SK-N-SH (cell line): ENCODE data around the gene LCNL1.

Experiments
- CTCF ChIP-seq: fragments of 200-600 bp; sonication (generic); IDR thresholded peaks from 2 replicates; pipeline ENCODE4 v1.6.1; 2017; ENCODE audit warnings: antibody characterized with exemption, mild to moderate bottlenecking, moderate library complexity
- EP300 ChIP-seq, 2 experiments: IDR thresholded peaks; 2 replicates each; pipeline versions ENCODE4 v1.4.0 to v1.6.1; 2012; ENCODE audit warnings: borderline replicate concordance in 1 of 2, low read depth in 1 of 2, low read length in 1 of 2
- GATA2 ChIP-seq: sonication (generic); formaldehyde crosslinking; IDR thresholded peaks from 2 replicates; pipeline ENCODE4 v1.5.0; 2020; ENCODE audit warnings: mild to moderate bottlenecking, missing genetic modification reagents
- MXI1 ChIP-seq: IDR thresholded peaks from 2 replicates; pipeline ENCODE4 v1.6.1; 2012; ENCODE audit warnings: mild to moderate bottlenecking, low read depth, low read length, improper control_type of control experiment
- NRF1 ChIP-seq: IDR thresholded peaks from 2 replicates; pipeline ENCODE4 v1.6.1; 2012; ENCODE audit warnings: low read depth, mild to moderate bottlenecking, low read length
- POLR2AphosphoS5 ChIP-seq: IDR thresholded peaks from 2 replicates; pipeline ENCODE4 v1.6.1; 2012; ENCODE audit warnings: low read depth, low read length
- RAD21 ChIP-seq: IDR thresholded peaks from 2 replicates; pipeline ENCODE4 v1.6.1; 2012; ENCODE audit warnings: mild to moderate bottlenecking, low read length
- RCOR1 ChIP-seq: fragments of 150-350 bp; IDR thresholded peaks from 2 replicates; pipeline ENCODE4 v1.6.1; 2017; ENCODE audit warnings: antibody characterized with exemption, low read length
- REST ChIP-seq: IDR thresholded peaks from 2 replicates; pipeline ENCODE4 v1.6.1; 2012; ENCODE audit warnings: mild to moderate bottlenecking, low read depth, low read length, moderate library complexity
- RFX5 ChIP-seq: IDR thresholded peaks from 2 replicates; pipeline ENCODE4 v1.6.1; 2012; ENCODE audit warnings: mild to moderate bottlenecking, improper control_type of control experiment, low read length
- SIN3A ChIP-seq: IDR thresholded peaks from 2 replicates; pipeline ENCODE4 v1.6.1; 2012; ENCODE audit warnings: low read depth, mild to moderate bottlenecking, low read length, moderate library complexity, borderline replicate concordance
- TAF1 ChIP-seq: IDR thresholded peaks from 2 replicates; pipeline ENCODE4 v1.6.1; 2012; ENCODE audit warnings: low read depth, mild to moderate bottlenecking, low read length, moderate library complexity, borderline replicate concordance
- USF2 ChIP-seq: fragments of 150-350 bp; IDR thresholded peaks from 2 replicates; pipeline ENCODE4 v1.6.1; 2017; ENCODE audit warnings: antibody characterized with exemption, low read length, low read depth, borderline replicate concordance

GRCh38 chr9:137013571-137013940 is 30.8 kb downstream of the LCNL1 start:
- TF ChIP-seq GATA2 (no peak), RAD21 (no peak), REST (no peak), CTCF (no peak), EP300 (IDR thresholded peaks at IDR 0.05; ENCODE audit: borderline replicate concordance in 1 of 2, low read depth in 1 of 2, low read length in 1 of 2) (no peak), NRF1 (no peak), USF2 (no peak), MXI1 (no peak), TAF1 (no peak), RCOR1 (no peak), POLR2AphosphoS5 (no peak), RFX5 (no peak), SIN3A (no peak)
